SK-N-SH (cell line): ENCODE data around the gene LIX1L. TPM values are rescaled to one million over a fixed set of nuclear protein-coding genes. Genes with fewer than 3 reads are reported as not detected.

Experiments used
- CTCF ChIA-PET: fragments of 300-600, 350-600 bp; formaldehyde crosslinking; extraction: SDS; loops from one replicate; lab custom pipeline; 2021; lab: Yijun Ruan, JAX
- POLR2A ChIA-PET: fragments of 350-600 bp; sonication (Branson Sonifier 250); formaldehyde crosslinking; extraction: SDS; loops from one replicate; lab custom pipeline; 2020; ENCODE audit warnings: antibody characterized with exemption, inconsistent platforms; lab: Yijun Ruan, JAX
- DNase-seq: peaks from one replicate; pipeline ENCODE4 v3.0.0; 2012
- H2AFZ ChIP-seq: fragments of 200-600 bp; sonication (generic); 2 replicates; pipeline ENCODE4 v1.8.1; 2016; ENCODE audit warnings: antibody characterized with exemption, mild to moderate bottlenecking, low read depth
- H3F3A ChIP-seq: fragments of 200-600 bp; sonication (generic); replicated peaks from 2 replicates; pipeline ENCODE3; 2016; ENCODE audit warnings: antibody characterized with exemption, mild to moderate bottlenecking; ENCODE audit not compliant: insufficient read depth
- H3K27ac ChIP-seq, 2 experiments: fragments of 200-500 bp in 1 of 2; fragments of 200-600 bp in 1 of 2; sonication (Bioruptor generic) in 1 of 2; sonication (generic), shearing (Covaris generic) in 1 of 2; 2 replicates each; pipeline versions ENCODE4 v1.5.1 to v1.6.1; 2014 to 2016; ENCODE audit warnings: low read depth in 2 of 2, inconsistent platforms in 1 of 2, low read length in 1 of 2, mild to moderate bottlenecking in 1 of 2, mixed read lengths in 1 of 2
- H3K27me3 ChIP-seq: fragments of 200-600 bp; sonication (generic), shearing (Covaris generic); 2 replicates; pipeline ENCODE4 v1.6.1; 2016; ENCODE audit warnings: mixed run types; ENCODE audit not compliant: insufficient read depth
- H3K36me3 ChIP-seq, 2 experiments: fragments of 200-500 bp in 1 of 2; fragments of 200-600 bp in 1 of 2; sonication (Bioruptor generic) in 1 of 2; sonication (generic) in 1 of 2; replicated peaks in 1 of 2; 2 replicates each; pipeline versions ENCODE3 to v1.5.1; 2014 to 2016; ENCODE audit warnings: low read length in 1 of 2, mild to moderate bottlenecking in 1 of 2; ENCODE audit not compliant: insufficient read depth in 2 of 2, control insufficient read depth in 1 of 2
- H3K4me1 ChIP-seq, 2 experiments: fragments of 200-500 bp in 1 of 2; fragments of 200-600 bp in 1 of 2; sonication (Bioruptor generic) in 1 of 2; sonication (generic), shearing (Covaris generic) in 1 of 2; 2 replicates each; pipeline versions ENCODE4 v1.5.1 to v1.6.1; 2014 to 2016; ENCODE audit warnings: low read depth in 1 of 2, low read length in 1 of 2, mixed run types in 1 of 2; ENCODE audit not compliant: insufficient read depth in 2 of 2, control insufficient read depth in 1 of 2
- H3K4me2 ChIP-seq: fragments of 200-600 bp; sonication (generic), shearing (Covaris generic); 2 replicates; pipeline ENCODE4 v1.6.1; 2017; ENCODE audit warnings: mixed run types
- H3K4me3 ChIP-seq, 2 experiments: fragments of 200-500 bp in 1 of 2; fragments of 200-600 bp in 1 of 2; sonication (Bioruptor generic) in 1 of 2; sonication (generic), shearing (Covaris generic) in 1 of 2; 2 replicates each; pipeline versions ENCODE4 v1.5.1 to v1.8.1; 2014 to 2016; ENCODE audit warnings: low read depth in 2 of 2, inconsistent platforms in 1 of 2, low read length in 1 of 2, mild to moderate bottlenecking in 1 of 2, mixed read lengths in 1 of 2, moderate library complexity in 1 of 2
- H3K79me2 ChIP-seq: fragments of 200-600 bp; sonication (generic); 2 replicates; pipeline ENCODE4 v1.8.1; 2017; ENCODE audit warnings: mild to moderate bottlenecking; ENCODE audit not compliant: insufficient read depth
- H3K9ac ChIP-seq: fragments of 200-600 bp; sonication (generic); 2 replicates; pipeline ENCODE4 v1.6.1; 2017; ENCODE audit warnings: mixed run types
- H3K9me2 ChIP-seq: fragments of 200-600 bp; sonication (generic); 2 replicates; pipeline ENCODE4 v1.6.1; 2017; ENCODE audit warnings: mixed run types
- H3K9me3 ChIP-seq: fragments of 200-600 bp; sonication (generic); 2 replicates; pipeline ENCODE4 v1.6.1; 2017; ENCODE audit warnings: mixed run types, mild to moderate bottlenecking, moderate library complexity
- H4K20me1 ChIP-seq: fragments of 200-600 bp; sonication (generic); 2 replicates; pipeline ENCODE4 v1.6.1; 2017; ENCODE audit warnings: mild to moderate bottlenecking, mixed run types; ENCODE audit not compliant: insufficient read depth
- EP300 ChIP-seq, 2 experiments: IDR thresholded peaks; 2 replicates each; pipeline versions ENCODE4 v1.4.0 to v1.6.1; 2012; ENCODE audit warnings: borderline replicate concordance in 1 of 2, low read depth in 1 of 2, low read length in 1 of 2
- FOXJ3 ChIP-seq: sonication (generic); formaldehyde crosslinking; IDR thresholded peaks from 2 replicates; pipeline ENCODE4 v1.5.1; 2020; ENCODE audit warnings: mild to moderate bottlenecking, missing genetic modification reagents
- GABPA ChIP-seq: IDR thresholded peaks from 2 replicates; pipeline ENCODE4 v1.4.0; 2012; ENCODE audit warnings: low read depth, mild to moderate bottlenecking
- GATA2 ChIP-seq: sonication (generic); formaldehyde crosslinking; IDR thresholded peaks from 2 replicates; pipeline ENCODE4 v1.5.0; 2020; ENCODE audit warnings: mild to moderate bottlenecking, missing genetic modification reagents
- IRF3 ChIP-seq: fragments of 150-350 bp; IDR thresholded peaks from 2 replicates; pipeline ENCODE4 v1.6.1; 2016; ENCODE audit warnings: mild to moderate bottlenecking, low read depth, low read length
- JUND ChIP-seq: IDR thresholded peaks from 2 replicates; pipeline ENCODE4 v1.4.0; 2012
- MEF2A ChIP-seq: IDR thresholded peaks from 2 replicates; pipeline ENCODE4 v1.4.0; 2012; ENCODE audit warnings: low read depth, borderline replicate concordance
- MXI1 ChIP-seq: IDR thresholded peaks from 2 replicates; pipeline ENCODE4 v1.6.1; 2012; ENCODE audit warnings: mild to moderate bottlenecking, low read depth, low read length, improper control_type of control experiment
- POLR2AphosphoS5 ChIP-seq: IDR thresholded peaks from 2 replicates; pipeline ENCODE4 v1.6.1; 2012; ENCODE audit warnings: low read depth, low read length
- RAD21 ChIP-seq: IDR thresholded peaks from 2 replicates; pipeline ENCODE4 v1.6.1; 2012; ENCODE audit warnings: mild to moderate bottlenecking, low read length
- RFX5 ChIP-seq: IDR thresholded peaks from 2 replicates; pipeline ENCODE4 v1.6.1; 2012; ENCODE audit warnings: mild to moderate bottlenecking, improper control_type of control experiment, low read length
- SMC3 ChIP-seq: IDR thresholded peaks from 2 replicates; pipeline ENCODE4 v1.6.1; 2012; ENCODE audit warnings: low read depth, low read length, improper control_type of control experiment
- TCF12 ChIP-seq: IDR thresholded peaks from 2 replicates; pipeline ENCODE4 v1.4.0; 2012
- TEAD4 ChIP-seq: IDR thresholded peaks from 2 replicates; pipeline ENCODE4 v1.4.0; 2012; ENCODE audit warnings: mild to moderate bottlenecking, borderline replicate concordance; ENCODE audit not compliant: insufficient read depth
- WGBS: methylation state at CpG from one replicate; pipeline ENCODE4 v1.1.6; 2017; ENCODE audit warnings: low lambda C conversion rate; 5-methylcytosine and 5-hydroxymethylcytosine counted together
- polyA plus RNA-seq, 3 experiments: library from polyadenylated mRNA; depleted of rRNA; stranded (reverse); fragments of >200 nt; gene quantifications; 2 replicates each; pipeline ENCODE4 v1.2.3, GENCODE V29; 2012
- TF ChIP-seq, protein P1 (sequence below): IDR thresholded peaks from 2 replicates; pipeline ENCODE4 v1.6.1; 2012; ENCODE audit warnings: mild to moderate bottlenecking, low read depth, low read length, moderate library complexity
- TF ChIP-seq, protein P2 (sequence below): IDR thresholded peaks from 2 replicates; pipeline ENCODE4; 2012
- TF ChIP-seq, protein P3 (sequence below): IDR thresholded peaks from 2 replicates; pipeline ENCODE4 v1.4.0; 2012; ENCODE audit warnings: low read depth

LIX1L gene
- polyA plus RNA-seq, 1 of the 3 experiments (the other 2 are of a cell fraction): 39.1 TPM

- no peaks in the 10 kb centered on the region for H3K36me3 ChIP-seq
- H3K4me2 ChIP-seq: no peak overlapping the region
- H3K9ac ChIP-seq: no peak overlapping the region
- H4K20me1 ChIP-seq: no peaks in the 10 kb centered on the region
- no peaks in the 10 kb centered on the region for H3K27me3 ChIP-seq
- H3K27ac ChIP-seq: no peak overlapping the region
- 86% methylated on average over 5 of the region's 5 CpGs for WGBS
- H3K4me3 ChIP-seq: no peak overlapping the region
- H3K9me3 ChIP-seq: no peaks in the 10 kb centered on the region
- CTCF ChIA-PET: interaction anchor here (4.2 kb wide), 1 partner anchor 22 kb away, joined by 20 read pairs; the partner anchor contains the start of gene ITGA10
- H2AFZ ChIP-seq: no peak overlapping the region
- no peak for TF ChIP-seq GATA2 (CRISPR knock-in tag)
- no peak for TF ChIP-seq MXI1
- TF ChIP-seq JUND: no peak
- TF ChIP-seq, protein P1, sequence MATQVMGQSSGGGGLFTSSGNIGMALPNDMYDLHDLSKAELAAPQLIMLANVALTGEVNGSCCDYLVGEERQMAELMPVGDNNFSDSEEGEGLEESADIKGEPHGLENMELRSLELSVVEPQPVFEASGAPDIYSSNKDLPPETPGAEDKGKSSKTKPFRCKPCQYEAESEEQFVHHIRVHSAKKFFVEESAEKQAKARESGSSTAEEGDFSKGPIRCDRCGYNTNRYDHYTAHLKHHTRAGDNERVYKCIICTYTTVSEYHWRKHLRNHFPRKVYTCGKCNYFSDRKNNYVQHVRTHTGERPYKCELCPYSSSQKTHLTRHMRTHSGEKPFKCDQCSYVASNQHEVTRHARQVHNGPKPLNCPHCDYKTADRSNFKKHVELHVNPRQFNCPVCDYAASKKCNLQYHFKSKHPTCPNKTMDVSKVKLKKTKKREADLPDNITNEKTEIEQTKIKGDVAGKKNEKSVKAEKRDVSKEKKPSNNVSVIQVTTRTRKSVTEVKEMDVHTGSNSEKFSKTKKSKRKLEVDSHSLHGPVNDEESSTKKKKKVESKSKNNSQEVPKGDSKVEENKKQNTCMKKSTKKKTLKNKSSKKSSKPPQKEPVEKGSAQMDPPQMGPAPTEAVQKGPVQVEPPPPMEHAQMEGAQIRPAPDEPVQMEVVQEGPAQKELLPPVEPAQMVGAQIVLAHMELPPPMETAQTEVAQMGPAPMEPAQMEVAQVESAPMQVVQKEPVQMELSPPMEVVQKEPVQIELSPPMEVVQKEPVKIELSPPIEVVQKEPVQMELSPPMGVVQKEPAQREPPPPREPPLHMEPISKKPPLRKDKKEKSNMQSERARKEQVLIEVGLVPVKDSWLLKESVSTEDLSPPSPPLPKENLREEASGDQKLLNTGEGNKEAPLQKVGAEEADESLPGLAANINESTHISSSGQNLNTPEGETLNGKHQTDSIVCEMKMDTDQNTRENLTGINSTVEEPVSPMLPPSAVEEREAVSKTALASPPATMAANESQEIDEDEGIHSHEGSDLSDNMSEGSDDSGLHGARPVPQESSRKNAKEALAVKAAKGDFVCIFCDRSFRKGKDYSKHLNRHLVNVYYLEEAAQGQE: no peak
- no peak for TF ChIP-seq RAD21
- TF ChIP-seq, protein P2, sequence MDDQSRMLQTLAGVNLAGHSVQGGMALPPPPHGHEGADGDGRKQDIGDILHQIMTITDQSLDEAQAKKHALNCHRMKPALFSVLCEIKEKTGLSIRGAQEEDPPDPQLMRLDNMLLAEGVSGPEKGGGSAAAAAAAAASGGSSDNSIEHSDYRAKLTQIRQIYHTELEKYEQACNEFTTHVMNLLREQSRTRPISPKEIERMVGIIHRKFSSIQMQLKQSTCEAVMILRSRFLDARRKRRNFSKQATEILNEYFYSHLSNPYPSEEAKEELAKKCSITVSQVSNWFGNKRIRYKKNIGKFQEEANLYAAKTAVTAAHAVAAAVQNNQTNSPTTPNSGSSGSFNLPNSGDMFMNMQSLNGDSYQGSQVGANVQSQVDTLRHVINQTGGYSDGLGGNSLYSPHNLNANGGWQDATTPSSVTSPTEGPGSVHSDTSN: no peak
- TF ChIP-seq, all 33 proteins: peak for 0
- H3K9me2 ChIP-seq: no peaks in the 10 kb centered on the region
- no peak for DNase-seq
- no peaks in the 10 kb centered on the region for H3K79me2 ChIP-seq
- POLR2A ChIA-PET: no interaction called here
- peaks cover 17 to 31% of the 10 kb centered on the region in 2 experiments for H3K4me1 ChIP-seq
- H3F3A ChIP-seq: peaks cover 20% of the 10 kb centered on the region
Measured at GRCh38 chr1:145887631-145888030, 70.2 kb downstream of the LIX1L start.

DNA sequence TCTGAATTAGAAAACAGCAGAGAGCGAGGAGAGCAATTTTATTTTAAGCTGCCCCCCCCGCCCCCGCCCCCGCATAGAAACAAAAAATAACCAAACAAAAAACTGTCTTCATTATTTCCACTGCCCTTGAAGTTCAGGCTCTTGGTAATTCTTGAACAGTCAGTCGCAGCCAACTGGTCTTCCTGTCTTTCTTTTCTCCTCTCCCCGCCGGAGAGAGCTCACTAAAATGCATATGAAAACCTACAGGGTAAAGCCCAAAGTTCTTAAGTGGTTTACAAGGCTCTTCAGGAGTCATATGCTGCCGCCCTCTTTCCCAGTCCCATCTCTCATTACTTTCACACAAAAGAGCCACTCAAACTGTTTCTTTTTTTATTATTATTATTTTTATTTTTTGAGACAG lies 71.0 kb downstream of the LIX1L start:
- Histone ChIP-seq H3K9me3 (no peaks in the 10 kb centered on the region), H3K36me3 (no peaks in the 10 kb centered on the region), H4K20me1 (no peaks in the 10 kb centered on the region), H3K27me3 (no peaks in the 10 kb centered on the region), H3K27ac (no peak overlapping the region), H3K9ac (no peak overlapping the region), H3K9me2 (no peaks in the 10 kb centered on the region), H2AFZ (no peak overlapping the region), H3K4me3 (no peak overlapping the region), H3K4me2 (no peak overlapping the region), H3F3A (peaks cover 14% of the 10 kb centered on the region), H3K4me1 (peaks cover 10 to 27% of the 10 kb centered on the region in 2 experiments), H3K79me2 (no peaks in the 10 kb centered on the region)
- WGBS: 83% methylated on average over 8 of the region's 8 CpGs
- DNase-seq: no peak
- ChIA-PET CTCF (interaction anchor here (1.1 to 4.2 kb wide), 4 partner anchors 23 to 121 kb away, joined by 3 to 20 read pairs (median 12); partner anchors contain the start of genes ITGA10 and NUDT17), POLR2A (no interaction called here)
- TF ChIP-seq, protein P3, sequence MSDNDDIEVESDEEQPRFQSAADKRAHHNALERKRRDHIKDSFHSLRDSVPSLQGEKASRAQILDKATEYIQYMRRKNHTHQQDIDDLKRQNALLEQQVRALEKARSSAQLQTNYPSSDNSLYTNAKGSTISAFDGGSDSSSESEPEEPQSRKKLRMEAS: no peak
- TF ChIP-seq RFX5 (no peak), TCF12 (no peak), POLR2AphosphoS5 (no peak), GABPA (no peak), SMC3 (no peak), IRF3 (no peak), FOXJ3 (CRISPR knock-in tag) (no peak), MXI1 (no peak), TEAD4 (no peak), MEF2A (no peak), EP300 (IDR thresholded peaks at IDR 0.05; ENCODE audit: borderline replicate concordance in 1 of 2, low read depth in 1 of 2, low read length in 1 of 2) (no peak)
- TF ChIP-seq, protein P1: no peak
